Spleen (tissue), 11 donors: ENCODE results near the gene VEGFB. TPM values are rescaled to one million over a fixed set of nuclear protein-coding genes. Genes with fewer than 3 reads are reported as not detected.

Source experiments
- DNase-seq: peaks from one replicate; pipeline ENCODE4 v3.0.0-alpha.2; 2020
- H3K27ac ChIP-seq, 8 donors: fragments of 200-600 bp; sonication (generic) in 7 of 8; 1 replicate in 4 of 8; 2 replicates in 4 of 8; pipeline versions ENCODE4 v1.5.0 to v1.8.0; 2016 to 2021; ENCODE audit warnings: inconsistent platforms in 4 of 8, mild to moderate bottlenecking in 4 of 8, moderate library complexity in 1 of 8
- H3K27me3 ChIP-seq, 7 donors: fragments of 200-600 bp; sonication (generic) in 6 of 7; replicated peaks in 1 of 7; 1 replicate in 4 of 7; 2 replicates in 3 of 7; pipeline versions ENCODE4 v1.5.0 to v1.8.0; 2016 to 2021; ENCODE audit warnings: inconsistent platforms in 3 of 7, mild to moderate bottlenecking in 1 of 7
- H3K36me3 ChIP-seq, 6 donors: fragments of 200-600 bp; sonication (generic) in 5 of 6; 1 replicate in 4 of 6; 2 replicates in 2 of 6; pipeline versions ENCODE4 v1.5.0 to v1.8.0; 2016 to 2021; ENCODE audit warnings: inconsistent platforms in 2 of 6
- H3K4me1 ChIP-seq, 6 donors: fragments of 200-600 bp; sonication (generic) in 5 of 6; 1 replicate in 3 of 6; 2 replicates in 3 of 6; pipeline versions ENCODE4 v1.5.0 to v1.8.0; 2016 to 2021; ENCODE audit warnings: inconsistent platforms in 3 of 6
- H3K4me3 ChIP-seq, 8 donors: fragments of 200-600 bp; sonication (generic) in 7 of 8; 1 replicate in 4 of 8; 2 replicates in 4 of 8; pipeline versions ENCODE4 v1.5.0 to v1.8.0; 2016 to 2021; ENCODE audit warnings: inconsistent platforms in 4 of 8, mild to moderate bottlenecking in 4 of 8, moderate library complexity in 2 of 8
- H3K9me3 ChIP-seq, 8 donors: fragments of 200-600 bp; sonication (generic) in 7 of 8; 1 replicate in 4 of 8; 2 replicates in 4 of 8; pipeline versions ENCODE4 v1.5.0 to v1.8.0; 2016 to 2021; ENCODE audit warnings: inconsistent platforms in 4 of 8
- CTCF ChIP-seq, 11 experiments: fragments of 200-600 bp in 7 of 11; fragments of 450-650 bp in 4 of 11; sonication (generic) in 4 of 11; IDR thresholded peaks in 8 of 11; conservative IDR thresholded peaks in 3 of 11; 1 replicate in 7 of 11; 2 replicates in 4 of 11; pipeline versions ENCODE4 v1.4.0 to v1.8.0; 2016 to 2021; ENCODE audit warnings: antibody characterized with exemption in 11 of 11, inconsistent platforms in 4 of 11, mild to moderate bottlenecking in 1 of 11
- POLR2A ChIP-seq, 3 donors: fragments of 450-650 bp; IDR thresholded peaks; one replicate each; pipeline ENCODE4 v1.5.1; 2017; ENCODE audit warnings: antibody characterized with exemption in 3 of 3, mild to moderate bottlenecking in 1 of 3
- POLR2AphosphoS5 ChIP-seq, 3 donors: sonication (generic); formaldehyde crosslinking; IDR thresholded peaks; one replicate each; pipeline ENCODE4 v1.5.1; 2017; ENCODE audit warnings: antibody characterized with exemption in 3 of 3
- WGBS, 5 donors: extraction: QIAGEN DNeasy Blood & Tissue Kit in 3 of 5; methylation state at CpG; one replicate each; pipeline versions ENCODE4 v1.1.5 to v1.1.7; 2013 to 2018; 5-methylcytosine and 5-hydroxymethylcytosine counted together
- intact Hi-C: fragments of 100-400 bp; cut with DNase I; formaldehyde crosslinking; loops from one replicate; pipeline ENCODE4 v1.15.0; 2023; ENCODE audit warnings: low total_unique reads
- polyA plus RNA-seq, 3 donors: library from polyadenylated mRNA; stranded (reverse); fragments of 200-250 nt; gene quantifications; one replicate each; pipeline ENCODE4 v1.2.1, GENCODE V29; 2013
- total RNA-seq, 7 donors: library from RNA; depleted of rRNA in 3 of 7; stranded (reverse); fragments of >200 nt in 3 of 7; fragmentation: NEBNext Ultra II Directional in 4 of 7; extraction: Animal tissue kit (Norgen Biotek cat#: 25700) in 4 of 7; gene quantifications; one replicate each; pipeline versions ENCODE4 v1.1.0 to v1.2.1, GENCODE V29; 2016 to 2021
- donor health status: healthy with polysubstance abuse.
- donor health status: DM: no; HTN: no; CAD: no; lungs with moderate emphysema.
- donor health status: DM: no; HTN: no; CAD: no.
- donor health status: Bipolar disorder and iron deficiency.
- donor health status: healthy.
- donor health status: DM: no; HTN: no; CAD: no.
- donor health status: DM: yes; HTN: yes; CAD: no.

Gene VEGFB
- total and polyA plus RNA-seq, 10 donors, result 38.3 to 103 (median 84.4) TPM

- Histone ChIP-seq H3K4me1 (peaks cover 34 to 94% (median 76%) of the 10 kb centered on the region in 6 donors), H3K36me3 (peaks cover 0 to 33% (median 18%) of the 10 kb centered on the region in 6 donors), H3K27me3 (no peaks in the 10 kb centered on the region), H3K4me3 (peak overlapping the region; percentile 67 to 96 (median 78)), H3K27ac (peak overlapping the region; percentile 72 to 93 (median 86)), H3K9me3 (no peaks in the 10 kb centered on the region)
- DNase-seq, result peak; percentile 81
- intact Hi-C loops, result no loop called here
- TF ChIP-seq CTCF (IDR thresholded peaks at IDR 0.05 in 8 of 11, conservative IDR thresholded peaks at IDR 0.05 in 3 of 11), result no peak
- TF ChIP-seq POLR2A (IDR thresholded peaks at IDR 0.05), result no peak
- TF ChIP-seq POLR2AphosphoS5 (IDR thresholded peaks at IDR 0.05), result no peak
- WGBS, 5 donors, result 85 to 92% (median 88%) methylated on average over 4 to 12 of the region's 12 CpGs
Measured at GRCh38 chr11:64235437-64236161, 1.2 kb downstream of the VEGFB start.

- Histone ChIP-seq H3K27me3 (no peaks in the 10 kb centered on the region), H3K9me3 (no peaks in the 10 kb centered on the region), H3K36me3 (peaks cover 0 to 33% (median 18%) of the 10 kb centered on the region in 6 donors), H3K4me1 (peaks cover 27 to 85% (median 64%) of the 10 kb centered on the region in 6 donors), H3K4me3 (peak overlapping the region in 1 of 8 donors; percentile 35), H3K27ac (peak overlapping the region in 7 of 8 donors; percentile 95 to 100 (median 99))
- intact Hi-C loops, result no loop called here
- WGBS, 5 donors, result 70 to 88% (median 82%) methylated on average over 12 of the region's 12 CpGs
- TF ChIP-seq CTCF (IDR thresholded peaks at IDR 0.05 in 8 of 11, conservative IDR thresholded peaks at IDR 0.05 in 3 of 11) (no peak), POLR2A (IDR thresholded peaks at IDR 0.05) (no peak), POLR2AphosphoS5 (IDR thresholded peaks at IDR 0.05) (no peak)
- no peak for DNase-seq
Measured at GRCh38 chr11:64237484-64237951, 3.1 kb downstream of the VEGFB start.

GRCh38 chr11:64238076-64238475 is 3.7 kb downstream of the VEGFB start:
- WGBS, 5 donors, result 75 to 90% (median 82%) methylated on average over 7 to 9 of the region's 9 CpGs
- peaks cover 0 to 37% (median 19%) of the 10 kb centered on the region in 6 donors for H3K36me3 ChIP-seq
- no peak for TF ChIP-seq POLR2A (IDR thresholded peaks at IDR 0.05)
- peak in 2 of 3 donors; percentile 40 to 47 for TF ChIP-seq POLR2AphosphoS5 (IDR thresholded peaks at IDR 0.05)
- H3K4me1 ChIP-seq, result peaks cover 25 to 85% (median 66%) of the 10 kb centered on the region in 6 donors
- H3K27ac ChIP-seq, result peak overlapping the region in 7 of 8 donors; percentile 95 to 100 (median 99)
- DNase-seq, result peak; percentile 82
- intact Hi-C loops, result no loop called here
- H3K27me3 ChIP-seq, result no peaks in the 10 kb centered on the region
- H3K4me3 ChIP-seq, result peak overlapping the region in 1 of 8 donors; percentile 35
- no peaks in the 10 kb centered on the region for H3K9me3 ChIP-seq

- Histone ChIP-seq H3K4me1 (peaks cover 19 to 85% (median 65%) of the 10 kb centered on the region in 6 donors), H3K4me3 (peak overlapping the region in 1 of 8 donors; percentile 35), H3K36me3 (peaks cover 0 to 46% (median 26%) of the 10 kb centered on the region in 6 donors), H3K27me3 (no peaks in the 10 kb centered on the region), H3K9me3 (no peaks in the 10 kb centered on the region), H3K27ac (peak overlapping the region; percentile 43 to 100 (median 98))
- no peak for TF ChIP-seq CTCF (IDR thresholded peaks at IDR 0.05 in 8 of 11, conservative IDR thresholded peaks at IDR 0.05 in 3 of 11)
- TF ChIP-seq POLR2AphosphoS5 (IDR thresholded peaks at IDR 0.05), result peak in 1 of 3 donors; percentile 61
- 47 to 79% (median 66%) methylated on average over 5 of the region's 5 CpGs for WGBS, 5 donors
- intact Hi-C loops, result no loop called here
- no peak for DNase-seq
Measured at GRCh38 chr11:64238999-64239398, 4.6 kb downstream of the VEGFB start.
